SK-N-SH (cell line): ENCODE results near the gene SEMG1.

Experiments
- CTCF ChIP-seq: fragments of 200-600 bp; sonication (generic); IDR thresholded peaks from 2 replicates; pipeline ENCODE4 v1.6.1; 2017; ENCODE audit warnings: antibody characterized with exemption, mild to moderate bottlenecking, moderate library complexity
- EP300 ChIP-seq, 2 experiments: IDR thresholded peaks; 2 replicates each; pipeline versions ENCODE4 v1.4.0 to v1.6.1; 2012; ENCODE audit warnings: borderline replicate concordance in 1 of 2, low read depth in 1 of 2, low read length in 1 of 2
- FOXJ3 ChIP-seq: sonication (generic); formaldehyde crosslinking; IDR thresholded peaks from 2 replicates; pipeline ENCODE4 v1.5.1; 2020; ENCODE audit warnings: mild to moderate bottlenecking, missing genetic modification reagents
- MAX ChIP-seq: IDR thresholded peaks from 2 replicates; pipeline ENCODE4 v1.4.0; 2012; ENCODE audit warnings: low read depth
- MXI1 ChIP-seq: IDR thresholded peaks from 2 replicates; pipeline ENCODE4 v1.6.1; 2012; ENCODE audit warnings: mild to moderate bottlenecking, low read depth, low read length, improper control_type of control experiment
- NFIC ChIP-seq: IDR thresholded peaks from 2 replicates; pipeline ENCODE4 v1.4.0; 2012; ENCODE audit warnings: borderline replicate concordance
- RAD21 ChIP-seq: IDR thresholded peaks from 2 replicates; pipeline ENCODE4 v1.6.1; 2012; ENCODE audit warnings: mild to moderate bottlenecking, low read length
- RCOR1 ChIP-seq: fragments of 150-350 bp; IDR thresholded peaks from 2 replicates; pipeline ENCODE4 v1.6.1; 2017; ENCODE audit warnings: antibody characterized with exemption, low read length
- SIN3A ChIP-seq: IDR thresholded peaks from 2 replicates; pipeline ENCODE4 v1.6.1; 2012; ENCODE audit warnings: low read depth, mild to moderate bottlenecking, low read length, moderate library complexity, borderline replicate concordance
- TAF1 ChIP-seq: IDR thresholded peaks from 2 replicates; pipeline ENCODE4 v1.6.1; 2012; ENCODE audit warnings: low read depth, mild to moderate bottlenecking, low read length, moderate library complexity, borderline replicate concordance
- YY1 ChIP-seq: IDR thresholded peaks from 2 replicates; pipeline ENCODE4 v1.4.0; 2012; ENCODE audit warnings: low read depth, mild to moderate bottlenecking

- no peak for TF ChIP-seq CTCF
- TF ChIP-seq MAX: no peak
- no peak for TF ChIP-seq NFIC
- TF ChIP-seq FOXJ3: no peak
- TF ChIP-seq RCOR1: no peak
- no peak for TF ChIP-seq SIN3A
- TF ChIP-seq TAF1: no peak
- TF ChIP-seq MXI1: no peak
- no peak for TF ChIP-seq EP300 (IDR thresholded peaks at IDR 0.05; ENCODE audit: borderline replicate concordance in 1 of 2, low read depth in 1 of 2, low read length in 1 of 2)
- TF ChIP-seq YY1: no peak
- TF ChIP-seq RAD21: no peak
These were observed 47.8 kb downstream of the SEMG1 start, which contains the start of gene SLPI for GRCh38 chr20:45254383-45255262.
